Measurements from ENCODE around the gene SYNGAP1. TPM values are rescaled to one million over a fixed set of nuclear protein-coding genes. Genes with fewer than 3 reads are reported as not detected.

The SYNGAP1 gene
- total and polyA plus RNA-seq, 9 of the 15 experiments (the other 6 are each of a cell fraction or from before 2014, with no cell fraction given): 0.01 to 22.8 (median 3.2) TPM

GRCh38 chr6:33454009-33454946, 34.4 kb downstream of the SYNGAP1 start, which contains the start of gene ZBTB9 (continued):
- TF ChIP-seq POLR2H (tag; IDR thresholded peaks at IDR 0.05; ENCODE audit: low read depth) (peak; percentile 81; the same call in 1 of the 2 replicates), PHB2 (IDR thresholded peaks at IDR 0.05; ENCODE audit: low read depth) (0 out of 2 replicates have a peak, but pooled peaks have one; percentile 39), NR0B1 (IDR thresholded peaks at IDR 0.05; ENCODE audit: partially characterized antibody) (no peak), ADNP (tag; IDR thresholded peaks at IDR 0.05) (no peak), ZNF174 (CRISPR knock-in tag; IDR thresholded peaks at IDR 0.05) (no peak), GATAD2A (IDR thresholded peaks at IDR 0.05) (no peak), PCBP2 (IDR thresholded peaks at IDR 0.05; ENCODE audit: low read depth, low read length, poor library complexity, severe bottlenecking) (no peak), RB1 (IDR thresholded peaks at IDR 0.05; ENCODE audit: low read depth) (peak; percentile 89), SMARCB1 (IDR thresholded peaks at IDR 0.05; ENCODE audit: insufficient read length, low read depth) (no peak), FOXJ3 (CRISPR knock-in tag; IDR thresholded peaks at IDR 0.05) (no peak), BRD9 (IDR thresholded peaks at IDR 0.05; ENCODE audit: low read depth, partially characterized antibody) (no peak), NR2C2 (CRISPR knock-in tag; IDR thresholded peaks at IDR 0.05) (peak; percentile 43; the same call in 1 of the 2 replicates), NR2C2 (tag; IDR thresholded peaks at IDR 0.05) (peak; percentile 37; the same call in 1 of the 2 replicates), SOX6 (IDR thresholded peaks at IDR 0.05) (no peak; the same call in 1 of the 2 replicates), ZBTB8A (IDR thresholded peaks at IDR 0.05; ENCODE audit: partially characterized antibody) (no peak), ZNF41 (CRISPR knock-in tag; conservative IDR thresholded peaks at IDR 0.05) (no peak), ZNF764 (CRISPR knock-in tag; IDR thresholded peaks at IDR 0.05; ENCODE audit: low read depth) (no peak), FOXA1 (IDR thresholded peaks at IDR 0.05; ENCODE audit: borderline replicate concordance) (no peak), HNRNPH1 (optimal IDR thresholded peaks at IDR 0.05; ENCODE audit: low read depth, low read length) (no peak), STAT5B (CRISPR knock-in tag; IDR thresholded peaks at IDR 0.05) (no peak), PHB (CRISPR knock-in tag; IDR thresholded peaks at IDR 0.05) (no peak), HCFC1 (IDR thresholded peaks at IDR 0.05; ENCODE audit: low read depth, low read length) (peak; percentile 70), ZBTB5 (IDR thresholded peaks at IDR 0.05) (no peak), SAFB (IDR thresholded peaks at IDR 0.05; ENCODE audit: borderline replicate concordance, low read depth, low read length) (no peak), ZNF436 (CRISPR knock-in tag; IDR thresholded peaks at IDR 0.05) (no peak), YY1 (IDR thresholded peaks at IDR 0.05; ENCODE audit: borderline replicate concordance in 1 of 3, control insufficient read depth in 1 of 3, extremely low read depth in 1 of 3, insufficient read depth in 3 of 3, insufficient read length in 1 of 3, insufficient replicate concordance in 2 of 3, low read depth in 1 of 3, low read length in 2 of 3) (peak in 2 of 3 experiments; percentile 36 to 56), ZNF3 (CRISPR knock-in tag; IDR thresholded peaks at IDR 0.05) (no peak)
